Activated naive CD8-positive, alpha-beta T cell treated with anti-CD3 and anti-CD28 coated beads, Interleukin-2, amount 50 U/mL, for 24 hours (primary cell): Measurements from ENCODE around the gene OTUB2.

Source experiments
- ATAC-seq: fragments of 150-1000 bp; cut with Tn5 transposase; one replicate; pipeline ENCODE4 v1.10.0; 2021
- DNase-seq: peaks from one replicate; pipeline ENCODE4 v3.0.0; 2021
- H3K27ac Mint-ChIP-seq: one replicate; pipeline ENCODE4 v1.8.0; 2021; ENCODE audit warnings: mild to moderate bottlenecking, mixed read lengths
- H3K27me3 Mint-ChIP-seq: one replicate; pipeline ENCODE4 v1.8.0; 2021; ENCODE audit warnings: mixed read lengths
- H3K36me3 Mint-ChIP-seq: one replicate; pipeline ENCODE4 v1.8.0; 2021; ENCODE audit warnings: low read depth, mixed read lengths
- H3K4me1 Mint-ChIP-seq: one replicate; pipeline ENCODE4 v1.8.0; 2021; ENCODE audit warnings: mixed read lengths
- H3K4me3 Mint-ChIP-seq: one replicate; pipeline ENCODE4 v1.8.0; 2021; ENCODE audit warnings: mild to moderate bottlenecking, moderate library complexity, mixed read lengths
- H3K9me3 Mint-ChIP-seq: one replicate; pipeline ENCODE4 v1.8.0; 2021; ENCODE audit warnings: mixed read lengths

OTUB2 gene

GRCh38 chr14:94045563-94046345, 19.6 kb downstream of the OTUB2 start:
- no peak for DNase-seq
- Mint-ChIP-seq H3K9me3 (no peaks in the 10 kb centered on the region), H3K27me3 (no peaks in the 10 kb centered on the region), H3K4me1 (no peaks in the 10 kb centered on the region), H3K36me3 (peaks cover 29% of the 10 kb centered on the region), H3K4me3 (no peak overlapping the region), H3K27ac (no peak overlapping the region)
- no peak for ATAC-seq

GRCh38 chr14:94046696-94047250, 20.6 kb downstream of the OTUB2 start:
- H3K36me3 Mint-ChIP-seq = peaks cover 39% of the 10 kb centered on the region
- no peak overlapping the region for H3K4me3 Mint-ChIP-seq
- no peaks in the 10 kb centered on the region for H3K9me3 Mint-ChIP-seq
- no peak overlapping the region for H3K27ac Mint-ChIP-seq
- no peaks in the 10 kb centered on the region for H3K27me3 Mint-ChIP-seq
- no peak for DNase-seq
- H3K4me1 Mint-ChIP-seq = no peaks in the 10 kb centered on the region
- ATAC-seq = no peak

GRCh38 chr14:94047581-94047980, 21.4 kb downstream of the OTUB2 start:
- Mint-ChIP-seq H3K36me3 (peaks cover 47% of the 10 kb centered on the region), H3K27ac (no peak overlapping the region), H3K4me3 (no peak overlapping the region), H3K27me3 (no peaks in the 10 kb centered on the region), H3K4me1 (peaks cover 2% of the 10 kb centered on the region), H3K9me3 (no peaks in the 10 kb centered on the region)
- no peak for ATAC-seq
- no peak for DNase-seq

GRCh38 chr14:94048691-94049624, 22.8 kb downstream of the OTUB2 start:
- no peak overlapping the region for H3K4me3 Mint-ChIP-seq
- no peaks in the 10 kb centered on the region for H3K9me3 Mint-ChIP-seq
- DNase-seq = no peak
- no peak for ATAC-seq
- peaks cover 3% of the 10 kb centered on the region for H3K4me1 Mint-ChIP-seq
- H3K27ac Mint-ChIP-seq = no peak overlapping the region
- no peaks in the 10 kb centered on the region for H3K27me3 Mint-ChIP-seq
- H3K36me3 Mint-ChIP-seq = peaks cover 51% of the 10 kb centered on the region

GRCh38 chr14:94049625-94050023, 23.5 kb downstream of the OTUB2 start:
- no peaks in the 10 kb centered on the region for H3K9me3 Mint-ChIP-seq
- peaks cover 3% of the 10 kb centered on the region for H3K4me1 Mint-ChIP-seq
- no peaks in the 10 kb centered on the region for H3K27me3 Mint-ChIP-seq
- no peak overlapping the region for H3K4me3 Mint-ChIP-seq
- peaks cover 57% of the 10 kb centered on the region for H3K36me3 Mint-ChIP-seq
- DNase-seq (no peak), ATAC-seq (no peak)
- H3K27ac Mint-ChIP-seq = no peak overlapping the region

- Mint-ChIP-seq H3K36me3 (peaks cover 64% of the 10 kb centered on the region), H3K27me3 (no peaks in the 10 kb centered on the region), H3K9me3 (no peaks in the 10 kb centered on the region), H3K27ac (no peak overlapping the region), H3K4me3 (no peak overlapping the region), H3K4me1 (peaks cover 3% of the 10 kb centered on the region)
- DNase-seq = no peak
- no peak for ATAC-seq
Measured at GRCh38 chr14:94050231-94050880, 24.2 kb downstream of the OTUB2 start.

- H3K36me3 Mint-ChIP-seq = peaks cover 72% of the 10 kb centered on the region
- H3K27me3 Mint-ChIP-seq = no peaks in the 10 kb centered on the region
- H3K4me3 Mint-ChIP-seq = no peak overlapping the region
- DNase-seq = no peak
- peaks cover 3% of the 10 kb centered on the region for H3K4me1 Mint-ChIP-seq
- no peak overlapping the region for H3K27ac Mint-ChIP-seq
- no peak for ATAC-seq
- no peaks in the 10 kb centered on the region for H3K9me3 Mint-ChIP-seq
Measured at GRCh38 chr14:94051115-94051514, 25.0 kb downstream of the OTUB2 start.

- ATAC-seq = no peak
- Mint-ChIP-seq H3K9me3 (no peaks in the 10 kb centered on the region), H3K36me3 (peaks cover 78% of the 10 kb centered on the region), H3K27ac (no peak overlapping the region), H3K4me1 (peaks cover 10% of the 10 kb centered on the region), H3K27me3 (no peaks in the 10 kb centered on the region), H3K4me3 (no peak overlapping the region)
- no peak for DNase-seq
Measured at GRCh38 chr14:94051779-94052178, 25.6 kb downstream of the OTUB2 start.

- no peak for DNase-seq
- H3K4me3 Mint-ChIP-seq = no peak overlapping the region
- H3K27ac Mint-ChIP-seq = peak overlapping the region; percentile 76
- no peaks in the 10 kb centered on the region for H3K27me3 Mint-ChIP-seq
- H3K4me1 Mint-ChIP-seq = peaks cover 14% of the 10 kb centered on the region
- no peaks in the 10 kb centered on the region for H3K9me3 Mint-ChIP-seq
- peaks cover 77% of the 10 kb centered on the region for H3K36me3 Mint-ChIP-seq
- ATAC-seq = no peak
Measured at GRCh38 chr14:94052199-94052598, 26.1 kb downstream of the OTUB2 start.

GRCh38 chr14:94052662-94053061, 26.5 kb downstream of the OTUB2 start:
- no peak for ATAC-seq
- peaks cover 73% of the 10 kb centered on the region for H3K36me3 Mint-ChIP-seq
- peak overlapping the region; percentile 76 for H3K27ac Mint-ChIP-seq
- H3K4me3 Mint-ChIP-seq = no peak overlapping the region
- H3K4me1 Mint-ChIP-seq = peaks cover 19% of the 10 kb centered on the region
- no peak for DNase-seq
- H3K27me3 Mint-ChIP-seq = no peaks in the 10 kb centered on the region
- H3K9me3 Mint-ChIP-seq = no peaks in the 10 kb centered on the region

- ATAC-seq (no peak), DNase-seq (no peak)
- no peaks in the 10 kb centered on the region for H3K27me3 Mint-ChIP-seq
- peaks cover 34% of the 10 kb centered on the region for H3K4me1 Mint-ChIP-seq
- H3K9me3 Mint-ChIP-seq = no peaks in the 10 kb centered on the region
- H3K4me3 Mint-ChIP-seq = no peak overlapping the region
- H3K27ac Mint-ChIP-seq = no peak overlapping the region
- peaks cover 78% of the 10 kb centered on the region for H3K36me3 Mint-ChIP-seq
Measured at GRCh38 chr14:94054401-94054800, 28.3 kb downstream of the OTUB2 start.

- no peak for ATAC-seq
- peaks cover 34% of the 10 kb centered on the region for H3K4me1 Mint-ChIP-seq
- H3K27ac Mint-ChIP-seq = peak overlapping the region; percentile 43
- H3K36me3 Mint-ChIP-seq = peaks cover 81% of the 10 kb centered on the region
- no peak overlapping the region for H3K4me3 Mint-ChIP-seq
- H3K9me3 Mint-ChIP-seq = no peaks in the 10 kb centered on the region
- DNase-seq = no peak
- H3K27me3 Mint-ChIP-seq = no peaks in the 10 kb centered on the region
Measured at GRCh38 chr14:94054936-94055335, 28.8 kb downstream of the OTUB2 start.

GRCh38 chr14:94056579-94057308, 30.6 kb downstream of the OTUB2 start:
- Mint-ChIP-seq H3K4me1 (peaks cover 39% of the 10 kb centered on the region), H3K27me3 (no peaks in the 10 kb centered on the region), H3K9me3 (no peaks in the 10 kb centered on the region), H3K27ac (peak overlapping the region; percentile 57), H3K36me3 (peaks cover 82% of the 10 kb centered on the region), H3K4me3 (no peak overlapping the region)
- ATAC-seq = peak; percentile 81
- no peak for DNase-seq
